GM18508 (cell line): ENCODE results near the gene GPD1L.
"Not testable (repeated sequence)": the region's sequence is repeated elsewhere in the genome, so short reads cannot be mapped to it uniquely, and the experiment has no call there.

Experiments used
- ATAC-seq: cut with Tn5 transposase; IDR thresholded peaks from one replicate; pipeline ENCODE4 v1.9.1; 2021; ENCODE audit warnings: moderate number of reproducible peaks; ENCODE audit not compliant: insufficient read depth, unreplicated experiment

The GPD1L gene

GRCh38 chr3:32176989-32177701 lies 70.7 kb downstream of the GPD1L start:
- no peak for ATAC-seq

GRCh38 chr3:32177702-32178198 lies 71.3 kb downstream of the GPD1L start:
- ATAC-seq = no peak

- no peak for ATAC-seq
Observed at GRCh38 chr3:32180141-32180784, 73.8 kb downstream of the GPD1L start.

GRCh38 chr3:32181365-32181764 lies 74.9 kb downstream of the GPD1L start:
- ATAC-seq = no peak

- ATAC-seq = no peak
Observed at GRCh38 chr3:32181796-32182195, 75.4 kb downstream of the GPD1L start.

- no peak for ATAC-seq
Observed at GRCh38 chr3:32184187-32184730, 77.8 kb downstream of the GPD1L start.

DNA sequence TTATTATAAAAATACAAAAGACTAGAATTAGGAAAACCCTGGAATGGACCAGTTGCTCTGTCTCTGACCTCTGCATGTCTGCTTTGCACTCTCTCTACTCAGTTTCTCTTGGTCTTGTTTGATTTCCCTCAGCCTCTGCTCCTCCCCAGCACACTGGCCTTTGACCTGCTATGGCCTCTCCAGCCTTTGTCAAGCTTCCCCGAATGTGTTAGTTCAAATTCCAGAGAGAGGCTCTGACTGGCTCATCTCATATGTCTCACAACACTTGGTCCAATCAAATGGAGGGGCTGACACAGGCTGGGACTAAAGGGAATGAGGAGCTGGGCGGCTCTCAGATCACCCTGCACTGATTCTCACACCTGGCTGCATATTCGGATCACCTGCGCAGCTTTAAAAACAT lies 79.7 kb downstream of the GPD1L start:
- ATAC-seq = no peak

DNA sequence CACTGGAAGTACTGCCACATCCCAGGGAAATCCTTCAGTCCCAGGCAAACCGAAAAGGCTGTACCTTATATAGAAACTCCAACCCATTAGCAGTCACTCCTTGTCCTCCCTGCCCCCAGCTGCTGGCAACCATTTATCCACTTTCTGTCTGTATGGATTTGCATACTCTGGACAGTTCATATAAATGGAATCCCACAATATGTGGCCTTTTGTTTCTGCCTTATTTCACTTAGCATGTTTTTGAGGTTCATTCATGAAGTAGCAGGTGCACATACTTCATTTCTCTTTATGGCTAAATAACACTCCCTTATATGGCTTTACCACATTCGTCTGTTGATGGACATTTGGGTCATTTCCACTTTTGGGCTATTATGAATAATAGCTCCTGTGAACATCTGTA lies 80.5 kb downstream of the GPD1L start:
- no peak for ATAC-seq

GRCh38 chr3:32189693-32190092 lies 83.3 kb downstream of the GPD1L start:
- no peak for ATAC-seq

DNA sequence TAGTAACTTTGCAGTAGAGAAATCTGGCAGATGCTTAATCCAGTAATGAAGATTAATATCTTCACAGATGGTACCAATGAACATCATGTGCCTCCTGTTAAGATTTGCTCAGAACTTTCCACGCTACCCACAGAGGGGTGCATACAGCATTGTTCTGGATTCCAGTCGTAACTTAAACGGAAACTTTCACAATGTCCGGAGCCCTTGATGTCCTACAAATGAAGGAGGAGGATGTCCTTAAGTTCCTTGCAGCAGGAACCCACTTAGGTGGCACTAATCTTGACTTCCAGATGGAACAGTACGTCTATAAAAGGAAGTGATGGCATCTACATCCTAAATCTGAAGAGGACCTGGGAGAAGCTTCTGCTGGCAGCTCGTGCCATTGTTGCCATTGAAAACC lies 84.1 kb downstream of the GPD1L start:
- ATAC-seq = not testable (repeated sequence)

DNA sequence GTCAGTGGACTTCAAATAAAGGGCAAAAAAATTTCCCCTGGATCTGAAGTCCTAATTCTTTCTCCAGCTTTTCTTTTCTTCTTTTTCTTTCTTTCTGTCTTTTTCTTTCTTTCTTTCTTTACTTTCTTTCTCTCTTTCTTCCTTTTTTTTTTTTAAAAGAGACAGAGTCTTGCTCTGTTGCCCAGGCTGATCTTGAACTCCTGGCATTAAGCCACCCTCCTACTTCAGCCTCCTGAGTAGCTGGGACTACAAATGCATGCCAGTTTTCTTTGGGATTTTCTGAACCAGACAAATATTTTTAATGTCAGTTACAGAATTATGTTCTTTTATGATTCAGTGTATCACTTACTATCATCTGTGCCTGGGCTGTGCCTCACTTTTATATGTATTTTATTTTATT lies 86.7 kb downstream of the GPD1L start:
- no peak for ATAC-seq

DNA sequence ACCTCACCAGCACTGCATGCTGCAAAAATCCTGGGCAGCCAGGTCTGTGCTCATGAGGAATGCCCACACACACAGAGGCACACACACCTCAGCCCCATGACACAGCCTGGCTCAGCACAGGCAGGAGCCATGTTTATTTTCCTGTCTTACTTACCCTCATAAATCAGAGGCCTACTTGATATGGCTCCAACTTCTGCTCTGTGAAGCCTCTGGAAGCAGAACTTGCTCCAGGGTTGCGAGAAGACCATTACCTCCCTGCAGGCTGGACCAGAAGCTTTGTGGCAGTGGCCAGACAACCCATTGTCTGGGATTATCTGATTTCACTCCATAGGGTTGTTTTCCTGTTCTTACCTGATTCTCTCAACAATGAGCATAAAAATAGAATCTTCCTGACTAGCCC lies 88.2 kb downstream of the GPD1L start:
- ATAC-seq = no peak

- ATAC-seq = no peak
Observed at GRCh38 chr3:32195995-32196540, 89.6 kb downstream of the GPD1L start.

- ATAC-seq = no peak
Observed at GRCh38 chr3:32197991-32198390, 91.6 kb downstream of the GPD1L start.

DNA sequence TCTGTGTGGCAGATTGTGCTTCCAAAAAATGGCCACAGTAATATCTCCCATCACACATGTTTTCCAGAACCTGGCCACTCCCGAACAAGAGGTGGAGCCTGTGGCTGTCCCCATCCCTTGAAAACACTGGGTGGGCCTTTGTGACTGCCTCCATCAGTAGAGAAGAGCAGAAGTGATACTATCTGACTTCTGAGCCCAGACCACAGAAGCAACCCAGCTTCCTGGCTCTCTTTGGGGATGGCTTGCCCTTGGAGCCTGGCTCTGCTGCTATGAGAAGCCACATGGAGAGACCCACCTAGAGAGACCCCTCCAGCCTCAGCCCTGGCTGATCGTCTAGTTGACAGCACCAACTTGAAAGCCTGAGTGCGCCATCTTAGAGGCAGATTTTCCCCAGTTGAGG lies 92.3 kb downstream of the GPD1L start:
- ATAC-seq = no peak

DNA sequence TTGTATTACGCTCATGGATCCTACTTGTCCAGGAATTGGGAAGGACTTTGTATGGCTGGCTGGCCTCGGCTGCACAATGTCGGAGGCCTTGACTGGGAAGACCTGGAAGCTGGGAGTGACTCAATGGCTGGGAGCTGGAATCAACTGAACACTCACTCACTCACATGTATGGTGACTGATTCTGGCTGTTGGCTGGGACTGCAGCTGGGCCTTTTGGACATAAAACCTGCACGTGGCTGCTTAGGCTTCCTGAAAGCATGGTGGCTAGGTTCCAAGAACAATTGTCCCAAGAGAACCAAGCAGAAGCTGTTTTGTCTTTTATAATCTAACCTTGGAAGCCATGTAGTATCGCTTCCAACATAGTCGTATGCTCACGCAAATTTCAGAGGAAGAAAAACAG lies 94.1 kb downstream of the GPD1L start:
- ATAC-seq = no peak

DNA sequence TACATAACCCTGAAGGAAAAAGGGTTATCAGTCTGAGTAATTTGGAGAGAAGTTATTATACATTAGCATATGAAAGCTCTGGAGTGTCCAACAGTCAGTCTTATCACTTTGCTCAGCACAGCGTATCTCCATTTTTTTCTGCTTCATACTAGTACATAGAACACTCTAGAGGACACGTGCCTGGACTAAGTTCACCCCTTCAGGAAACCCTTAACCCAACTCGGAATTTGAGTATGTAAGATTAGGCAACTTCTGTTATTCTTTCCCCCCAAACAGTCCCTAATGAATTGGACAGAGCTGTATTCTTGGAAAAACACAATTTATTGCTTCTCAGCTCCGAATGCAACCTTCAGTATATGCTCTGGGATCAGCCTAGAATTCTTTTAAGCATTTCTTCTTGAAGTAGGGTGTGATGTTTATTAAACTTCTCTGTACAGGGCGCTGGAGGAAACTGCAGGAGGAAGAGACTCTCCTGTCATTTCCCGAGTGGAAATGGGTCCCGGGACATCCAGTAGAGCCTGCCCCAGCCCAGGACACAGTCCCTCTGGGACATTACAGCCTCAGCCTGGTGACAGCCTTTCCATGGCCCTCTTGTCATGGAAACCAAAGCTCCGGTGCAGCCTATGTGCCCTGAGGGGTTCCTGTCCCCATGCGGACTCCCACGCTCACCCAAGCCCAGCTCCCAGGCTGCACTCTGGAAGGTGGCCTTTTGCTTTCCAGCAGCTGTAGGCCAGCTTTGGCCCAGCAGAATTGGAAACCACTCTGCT lies 94.8 kb downstream of the GPD1L start:
- no peak for ATAC-seq

GRCh38 chr3:32202496-32202895 lies 96.1 kb downstream of the GPD1L start:
- ATAC-seq = no peak

- ATAC-seq = no peak
Observed at GRCh38 chr3:32203854-32204253, 97.4 kb downstream of the GPD1L start.

- no peak for ATAC-seq
Observed at GRCh38 chr3:32208447-32208846, 102.0 kb downstream of the GPD1L start.

GRCh38 chr3:32215185-32215584 lies 108.8 kb downstream of the GPD1L start:
- no peak for ATAC-seq
